ENCODE measurements around the gene STPG2. TPM values are rescaled to one million over a fixed set of nuclear protein-coding genes. Genes with fewer than 3 reads are reported as not detected.

Gene STPG2
- total RNA-seq, 2 donors from 2014 or later = 0.13 to 0.53 TPM

DNA sequence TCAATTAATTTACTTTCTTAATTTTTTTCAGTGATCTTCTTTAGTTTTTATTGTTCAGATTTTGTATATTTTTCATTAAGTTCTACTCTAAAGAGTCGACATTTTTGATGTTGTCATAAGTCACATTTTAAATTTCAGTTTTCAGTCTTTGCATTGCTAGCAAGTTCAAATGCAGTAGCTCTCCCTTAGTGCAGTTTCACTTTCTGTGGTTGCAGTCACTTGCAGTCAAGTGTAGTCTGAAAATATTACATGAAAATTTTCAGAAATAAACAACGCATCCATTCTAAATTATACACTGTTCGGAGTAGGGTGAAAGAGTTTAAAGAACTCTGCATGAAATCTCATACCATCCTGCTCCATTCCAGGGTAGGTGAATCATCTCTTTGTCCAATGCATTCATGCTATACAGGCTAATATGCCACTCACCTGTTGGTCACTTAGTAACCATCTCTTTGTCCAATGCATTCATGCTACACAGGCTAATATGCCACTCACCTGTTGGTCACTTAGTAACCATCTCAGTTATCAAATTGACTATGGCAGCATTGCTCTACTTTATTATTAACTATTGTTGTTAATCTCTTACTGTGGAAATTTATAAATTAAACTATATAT, 356.9 kb downstream of the STPG2 start:
- no peaks in the 10 kb centered on the region for H3K36me3 Mint-ChIP-seq (ENCODE audit: low read depth)
- H3K4me1 Mint-ChIP-seq = peaks cover 10% of the 10 kb centered on the region
- H3K4me1 ChIP-seq (ENCODE audit: control insufficient read depth, insufficient read depth, low read length) = no peaks in the 10 kb centered on the region
- DNase-seq = no peak
- no peaks in the 10 kb centered on the region for H3K27me3 ChIP-seq (ENCODE audit: control insufficient read depth, insufficient read depth, low read length, poor library complexity, severe bottlenecking)
- H3K9me3 Mint-ChIP-seq = peaks cover 3% of the 10 kb centered on the region
- no peaks in the 10 kb centered on the region for H3K36me3 ChIP-seq (ENCODE audit: control insufficient read depth, insufficient read depth, low read length)
- no peak overlapping the region for H3K27ac Mint-ChIP-seq
- H3K27me3 Mint-ChIP-seq (ENCODE audit: insufficient read depth) = no peaks in the 10 kb centered on the region
- no peak overlapping the region for H3K4me3 Mint-ChIP-seq
- H3K9me3 ChIP-seq (ENCODE audit: control insufficient read depth, low read length) = peaks cover 4% of the 10 kb centered on the region
- no peak overlapping the region for H3K4me3 ChIP-seq (ENCODE audit: low read length)
- WGBS, 2 experiments (ENCODE audit: insufficient coverage in 1 of 2, insufficient read length in 1 of 2) = 92 to 100% methylated on average over 1 to 3 of the region's 3 CpGs
- H3K9ac ChIP-seq (ENCODE audit: extremely low read depth, low read length, poor library complexity, severe bottlenecking) = no peak overlapping the region
- TF ChIP-seq, protein P1, sequence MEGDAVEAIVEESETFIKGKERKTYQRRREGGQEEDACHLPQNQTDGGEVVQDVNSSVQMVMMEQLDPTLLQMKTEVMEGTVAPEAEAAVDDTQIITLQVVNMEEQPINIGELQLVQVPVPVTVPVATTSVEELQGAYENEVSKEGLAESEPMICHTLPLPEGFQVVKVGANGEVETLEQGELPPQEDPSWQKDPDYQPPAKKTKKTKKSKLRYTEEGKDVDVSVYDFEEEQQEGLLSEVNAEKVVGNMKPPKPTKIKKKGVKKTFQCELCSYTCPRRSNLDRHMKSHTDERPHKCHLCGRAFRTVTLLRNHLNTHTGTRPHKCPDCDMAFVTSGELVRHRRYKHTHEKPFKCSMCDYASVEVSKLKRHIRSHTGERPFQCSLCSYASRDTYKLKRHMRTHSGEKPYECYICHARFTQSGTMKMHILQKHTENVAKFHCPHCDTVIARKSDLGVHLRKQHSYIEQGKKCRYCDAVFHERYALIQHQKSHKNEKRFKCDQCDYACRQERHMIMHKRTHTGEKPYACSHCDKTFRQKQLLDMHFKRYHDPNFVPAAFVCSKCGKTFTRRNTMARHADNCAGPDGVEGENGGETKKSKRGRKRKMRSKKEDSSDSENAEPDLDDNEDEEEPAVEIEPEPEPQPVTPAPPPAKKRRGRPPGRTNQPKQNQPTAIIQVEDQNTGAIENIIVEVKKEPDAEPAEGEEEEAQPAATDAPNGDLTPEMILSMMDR (conservative IDR thresholded peaks at IDR 0.05) = no peak
- no peak overlapping the region for H3K27ac ChIP-seq (ENCODE audit: low read depth, low read length)

DNA sequence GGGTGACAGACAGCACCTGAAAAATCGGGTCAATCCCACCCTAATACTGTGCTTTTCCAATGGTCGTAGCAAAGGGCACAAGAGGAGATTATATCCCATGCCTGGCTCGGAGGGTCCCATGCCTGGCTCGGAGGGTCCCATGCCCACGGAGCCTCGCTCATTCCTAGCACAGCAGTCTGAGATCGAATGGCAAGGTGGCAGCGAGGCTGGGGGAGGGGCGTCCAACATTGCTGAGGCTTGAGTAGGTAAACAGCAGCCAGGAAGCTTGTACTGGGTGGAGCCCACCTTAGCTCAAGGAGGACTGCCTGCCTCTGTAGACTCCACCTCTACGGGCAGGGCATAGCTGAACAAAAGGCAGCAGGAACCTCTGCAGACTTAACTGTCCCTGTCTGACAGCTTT, 365.1 kb downstream of the STPG2 start:
- TF ChIP-seq, protein P1 (conservative IDR thresholded peaks at IDR 0.05) = no peak
- Mint-ChIP-seq H3K9me3 (peaks cover 5% of the 10 kb centered on the region), H3K27ac (no peak overlapping the region), H3K4me1 (no peaks in the 10 kb centered on the region), H3K27me3 (ENCODE audit: insufficient read depth) (no peaks in the 10 kb centered on the region), H3K4me3 (no peak overlapping the region), H3K36me3 (ENCODE audit: low read depth) (no peaks in the 10 kb centered on the region)
- no peaks in the 10 kb centered on the region for H3K27me3 ChIP-seq (ENCODE audit: control insufficient read depth, insufficient read depth, low read length, poor library complexity, severe bottlenecking)
- no peak for DNase-seq
- H3K36me3 ChIP-seq (ENCODE audit: control insufficient read depth, insufficient read depth, low read length) = no peaks in the 10 kb centered on the region
- H3K4me3 ChIP-seq (ENCODE audit: low read length) = no peak overlapping the region
- H3K9me3 ChIP-seq (ENCODE audit: control insufficient read depth, low read length) = no peaks in the 10 kb centered on the region
- H3K27ac ChIP-seq (ENCODE audit: low read depth, low read length) = no peak overlapping the region
- H3K9ac ChIP-seq (ENCODE audit: extremely low read depth, low read length, poor library complexity, severe bottlenecking) = no peak overlapping the region
- H3K4me1 ChIP-seq (ENCODE audit: control insufficient read depth, insufficient read depth, low read length) = no peaks in the 10 kb centered on the region
- 94 to 96% methylated on average over 8 to 10 of the region's 10 CpGs for WGBS, 2 experiments (ENCODE audit: insufficient coverage in 1 of 2, insufficient read length in 1 of 2)

DNA sequence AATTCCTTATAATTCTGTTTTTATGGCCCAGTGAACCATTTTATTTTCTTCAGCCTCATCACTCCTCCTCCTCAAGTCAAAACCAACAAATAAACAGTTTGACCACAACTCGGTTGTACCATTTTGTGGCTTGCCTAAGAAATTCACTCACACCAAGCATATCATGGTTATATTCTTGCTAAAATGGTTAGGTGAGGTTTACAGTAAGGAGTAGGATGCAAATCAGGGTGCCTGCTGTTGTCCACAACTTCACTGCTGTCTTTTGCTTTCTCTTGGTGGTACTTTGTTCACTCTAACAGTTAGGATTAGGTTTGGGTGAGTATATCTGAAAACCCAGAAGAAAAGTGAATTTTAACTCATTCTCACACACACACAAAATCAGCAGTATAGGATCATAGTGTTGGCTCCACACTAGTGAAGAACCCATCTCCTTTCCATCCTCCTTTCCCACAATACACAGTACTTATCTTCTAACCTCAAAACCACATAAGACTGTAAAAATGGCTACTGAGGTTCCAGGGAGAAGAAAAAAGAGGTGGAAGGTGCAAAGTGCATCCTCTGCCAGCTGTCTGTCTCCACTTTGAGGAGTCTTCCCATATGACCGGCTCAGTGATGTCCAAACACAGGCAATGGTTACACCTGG, 368.8 kb downstream of the STPG2 start:
- Histone ChIP-seq H3K36me3 (ENCODE audit: control insufficient read depth, insufficient read depth, low read length) (no peaks in the 10 kb centered on the region), H3K27me3 (ENCODE audit: control insufficient read depth, insufficient read depth, low read length, poor library complexity, severe bottlenecking) (no peaks in the 10 kb centered on the region), H3K9me3 (ENCODE audit: control insufficient read depth, low read length) (no peaks in the 10 kb centered on the region), H3K27ac (ENCODE audit: low read depth, low read length) (no peak overlapping the region), H3K4me1 (ENCODE audit: control insufficient read depth, insufficient read depth, low read length) (no peaks in the 10 kb centered on the region), H3K9ac (ENCODE audit: extremely low read depth, low read length, poor library complexity, severe bottlenecking) (no peak overlapping the region), H3K4me3 (ENCODE audit: low read length) (no peak overlapping the region)
- H3K36me3 Mint-ChIP-seq (ENCODE audit: low read depth) = no peaks in the 10 kb centered on the region
- no peak for DNase-seq
- no peak overlapping the region for H3K27ac Mint-ChIP-seq
- H3K27me3 Mint-ChIP-seq (ENCODE audit: insufficient read depth) = no peaks in the 10 kb centered on the region
- H3K4me1 Mint-ChIP-seq = no peaks in the 10 kb centered on the region
- H3K9me3 Mint-ChIP-seq = peaks cover 5% of the 10 kb centered on the region
- TF ChIP-seq, protein P1 (conservative IDR thresholded peaks at IDR 0.05) = no peak
- WGBS, 2 experiments (ENCODE audit: insufficient coverage in 1 of 2, insufficient read length in 1 of 2) = 80 to 96% methylated on average over 1 to 2 of the region's 2 CpGs
- H3K4me3 Mint-ChIP-seq = no peak overlapping the region
